ENCODE measurements around the gene GRAMD1B. TPM values are rescaled to one million over a fixed set of nuclear protein-coding genes. Genes with fewer than 3 reads are reported as not detected.

Gene GRAMD1B
- total RNA-seq, 6 donors from 2014 or later = 5.8 to 132 (median 10.1) TPM

GRCh38 chr11:123405123-123405592 lies 24.9 kb upstream of the GRAMD1B start:
- no peak overlapping the region for H3K27ac ChIP-seq
- DNase-seq (no peak), ATAC-seq (ENCODE audit: low FRiP score in 2 of 2) (peak in 1 of 2 donors; percentile 44)
- H3K9me3 ChIP-seq = no peaks in the 10 kb centered on the region
- H3K36me3 ChIP-seq = no peaks in the 10 kb centered on the region
- 48 to 60% methylated on average over 5 of the region's 5 CpGs for WGBS, 2 donors
- H3K4me1 ChIP-seq = peaks cover 4 to 9% (median 8%) of the 10 kb centered on the region in 4 donors
- H3K27me3 ChIP-seq = no peaks in the 10 kb centered on the region
- TF ChIP-seq, protein P1, sequence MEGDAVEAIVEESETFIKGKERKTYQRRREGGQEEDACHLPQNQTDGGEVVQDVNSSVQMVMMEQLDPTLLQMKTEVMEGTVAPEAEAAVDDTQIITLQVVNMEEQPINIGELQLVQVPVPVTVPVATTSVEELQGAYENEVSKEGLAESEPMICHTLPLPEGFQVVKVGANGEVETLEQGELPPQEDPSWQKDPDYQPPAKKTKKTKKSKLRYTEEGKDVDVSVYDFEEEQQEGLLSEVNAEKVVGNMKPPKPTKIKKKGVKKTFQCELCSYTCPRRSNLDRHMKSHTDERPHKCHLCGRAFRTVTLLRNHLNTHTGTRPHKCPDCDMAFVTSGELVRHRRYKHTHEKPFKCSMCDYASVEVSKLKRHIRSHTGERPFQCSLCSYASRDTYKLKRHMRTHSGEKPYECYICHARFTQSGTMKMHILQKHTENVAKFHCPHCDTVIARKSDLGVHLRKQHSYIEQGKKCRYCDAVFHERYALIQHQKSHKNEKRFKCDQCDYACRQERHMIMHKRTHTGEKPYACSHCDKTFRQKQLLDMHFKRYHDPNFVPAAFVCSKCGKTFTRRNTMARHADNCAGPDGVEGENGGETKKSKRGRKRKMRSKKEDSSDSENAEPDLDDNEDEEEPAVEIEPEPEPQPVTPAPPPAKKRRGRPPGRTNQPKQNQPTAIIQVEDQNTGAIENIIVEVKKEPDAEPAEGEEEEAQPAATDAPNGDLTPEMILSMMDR (IDR thresholded peaks at IDR 0.05) = no peak
- TF ChIP-seq POLR2A (IDR thresholded peaks at IDR 0.05) = no peak
- no peak for TF ChIP-seq EP300 (IDR thresholded peaks at IDR 0.05)
- no peak for TF ChIP-seq POLR2AphosphoS5 (IDR thresholded peaks at IDR 0.05)
- no peak overlapping the region for H3K4me3 ChIP-seq

DNA sequence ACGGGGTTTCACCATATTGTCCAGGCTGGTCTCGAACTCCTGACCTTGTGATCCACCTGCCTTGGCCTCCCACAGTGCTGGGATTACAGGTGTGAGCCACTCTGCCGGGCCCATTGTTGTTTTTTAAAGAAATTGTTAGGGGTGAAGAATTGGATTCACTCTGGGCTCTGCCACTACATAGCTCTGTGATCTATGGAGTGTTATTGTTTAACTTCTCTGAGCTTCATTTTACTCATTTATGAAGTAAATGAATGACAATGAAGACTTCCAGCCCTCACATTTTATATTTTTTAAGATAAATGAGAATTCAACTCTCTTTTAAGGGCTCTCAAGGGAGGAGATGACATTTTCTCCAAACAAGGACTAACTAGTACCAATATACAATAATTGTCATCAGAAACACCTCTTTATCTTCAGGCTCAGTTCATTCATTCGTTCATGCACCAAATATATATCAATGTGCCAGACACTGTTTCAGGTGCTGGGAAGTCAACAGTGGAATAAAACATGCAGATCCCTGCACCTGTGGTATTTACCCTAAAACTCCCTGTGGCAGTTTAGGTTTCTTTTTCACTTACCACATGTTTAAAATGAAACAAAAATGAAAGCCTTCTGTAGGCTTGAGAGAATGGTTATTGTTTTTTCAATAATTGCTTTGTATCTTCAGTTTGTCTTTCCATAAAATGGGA lies 23.5 kb upstream of the GRAMD1B start:
- TF ChIP-seq, protein P1 (IDR thresholded peaks at IDR 0.05) = no peak
- TF ChIP-seq EP300 (IDR thresholded peaks at IDR 0.05) = no peak
- no peak for TF ChIP-seq POLR2A (IDR thresholded peaks at IDR 0.05)
- TF ChIP-seq POLR2AphosphoS5 (IDR thresholded peaks at IDR 0.05) = no peak
- Histone ChIP-seq H3K4me1 (peaks cover 4 to 9% (median 8%) of the 10 kb centered on the region in 4 donors), H3K4me3 (no peak overlapping the region), H3K27ac (no peak overlapping the region), H3K9me3 (no peaks in the 10 kb centered on the region), H3K27me3 (no peaks in the 10 kb centered on the region), H3K36me3 (no peaks in the 10 kb centered on the region)
- no peak for ATAC-seq (ENCODE audit: low FRiP score in 2 of 2)
- no peak for DNase-seq
- 41 to 69% methylated on average over 4 of the region's 4 CpGs for WGBS, 2 donors

DNA sequence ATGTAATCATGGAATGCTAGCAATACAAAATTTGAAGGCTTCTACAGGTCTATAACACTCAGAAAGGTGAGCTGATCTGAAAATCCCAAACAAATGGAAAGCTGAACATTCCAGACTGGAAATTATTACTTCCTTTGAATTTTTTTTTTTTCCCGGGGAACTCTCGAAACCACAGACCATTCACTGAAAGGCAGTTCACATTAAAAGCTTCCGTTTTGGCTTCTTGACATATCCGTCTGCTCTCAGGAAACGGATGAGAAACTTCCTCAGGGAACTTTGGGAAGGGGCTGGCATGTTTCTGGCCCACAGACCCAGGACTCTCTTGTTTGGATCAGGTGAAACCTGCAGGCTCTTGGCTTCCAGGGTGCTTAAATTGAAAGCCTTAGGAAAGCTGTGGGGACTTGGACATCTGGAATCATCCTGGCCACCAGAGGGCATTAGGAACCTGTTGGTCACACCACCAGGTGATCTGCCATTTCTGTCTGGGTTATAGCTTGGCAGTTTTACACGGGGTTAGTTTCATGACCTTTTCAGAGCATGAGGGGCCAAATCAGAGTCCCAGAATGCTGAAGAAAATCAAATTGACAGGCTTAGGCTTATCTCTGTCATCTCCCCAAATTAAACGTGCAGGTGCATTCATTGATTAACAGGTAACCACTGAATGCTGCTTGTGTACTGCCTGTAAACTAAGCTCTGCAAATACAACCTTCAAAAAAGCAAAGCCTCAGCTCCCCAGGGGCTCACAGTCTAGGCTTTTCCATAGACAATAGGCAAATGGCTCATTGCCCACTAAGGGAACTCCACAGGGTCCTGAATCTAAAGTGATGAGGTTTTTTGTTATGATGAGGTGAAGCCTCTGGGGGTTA lies 22.7 kb upstream of the GRAMD1B start:
- Histone ChIP-seq H3K9me3 (no peaks in the 10 kb centered on the region), H3K4me3 (no peak overlapping the region), H3K4me1 (peaks cover 4 to 9% (median 8%) of the 10 kb centered on the region in 4 donors), H3K27me3 (no peaks in the 10 kb centered on the region), H3K36me3 (no peaks in the 10 kb centered on the region), H3K27ac (no peak overlapping the region)
- peak; percentile 58 to 65 for ATAC-seq (ENCODE audit: low FRiP score in 2 of 2)
- TF ChIP-seq, protein P1 (IDR thresholded peaks at IDR 0.05) = peak; percentile 38 to 60 (median 46)
- TF ChIP-seq EP300 (IDR thresholded peaks at IDR 0.05) = no peak
- DNase-seq = peak in 1 of 2 donors; percentile 68
- 1 to 12% methylated on average over 7 of the region's 7 CpGs for WGBS, 2 donors

DNA sequence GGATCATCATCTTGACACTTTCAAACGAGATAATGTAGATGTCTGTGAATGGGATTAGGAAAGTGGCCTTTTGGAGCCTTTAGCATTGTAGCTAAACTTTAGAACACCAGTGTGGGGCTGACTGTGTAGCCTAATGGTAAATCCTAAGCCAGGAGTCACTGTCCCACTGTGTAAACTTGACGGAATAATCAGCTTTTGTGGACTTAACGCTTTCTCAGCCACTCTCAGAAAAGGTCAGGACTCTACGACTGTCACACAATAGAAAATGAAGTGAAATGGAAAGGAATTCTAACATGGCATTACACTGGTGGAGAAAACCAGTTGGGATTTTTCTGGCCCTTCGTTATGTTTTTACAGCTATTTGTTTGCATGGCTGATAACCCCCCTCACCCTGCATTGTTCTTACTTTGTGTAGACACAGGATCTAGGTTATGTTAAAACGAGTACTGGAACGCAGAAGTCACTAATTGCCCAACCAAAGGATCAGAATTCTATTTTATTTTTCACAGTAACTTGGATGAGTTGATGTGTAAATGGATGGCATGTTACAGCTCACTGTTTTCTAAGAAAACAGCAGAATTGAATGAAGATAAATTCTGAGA lies 22.0 kb upstream of the GRAMD1B start:
- H3K27ac ChIP-seq = no peak overlapping the region
- peaks cover 4 to 9% (median 8%) of the 10 kb centered on the region in 4 donors for H3K4me1 ChIP-seq
- TF ChIP-seq POLR2A (IDR thresholded peaks at IDR 0.05) (no peak), EP300 (IDR thresholded peaks at IDR 0.05) (no peak)
- TF ChIP-seq, protein P1 (IDR thresholded peaks at IDR 0.05) = no peak
- 41 to 51% methylated on average over 7 of the region's 7 CpGs for WGBS, 2 donors
- ATAC-seq (ENCODE audit: low FRiP score in 2 of 2) = no peak
- H3K4me3 ChIP-seq = no peak overlapping the region
- no peak for DNase-seq
- H3K9me3 ChIP-seq = no peaks in the 10 kb centered on the region
- H3K36me3 ChIP-seq = no peaks in the 10 kb centered on the region
- H3K27me3 ChIP-seq = no peaks in the 10 kb centered on the region
